ENCODE measurements around the gene GREB1L.

GREB1L gene

GRCh38 chr18:21453511-21453901 lies 211.5 kb downstream of the GREB1L start:
- TF ChIP-seq FOXP2 (optimal IDR thresholded peaks at IDR 0.05; ENCODE audit: borderline replicate concordance, extremely low read depth, extremely low read length, insufficient read depth): no peak
- no peak for TF ChIP-seq TAF1 (IDR thresholded peaks at IDR 0.05; ENCODE audit: borderline replicate concordance, insufficient read depth, low read length)
- no peak for TF ChIP-seq REST (IDR thresholded peaks at IDR 0.05; ENCODE audit: insufficient read depth in 1 of 2, low read depth in 2 of 2, low read length in 2 of 2)
- no peak for TF ChIP-seq SIN3A (IDR thresholded peaks at IDR 0.05; ENCODE audit: borderline replicate concordance, insufficient read depth, low read length)
- no peak for TF ChIP-seq POLR2AphosphoS5 (IDR thresholded peaks at IDR 0.05; ENCODE audit: low read depth, low read length)

GRCh38 chr18:21454725-21455124 lies 212.7 kb downstream of the GREB1L start:
- TF ChIP-seq FOXP2 (optimal IDR thresholded peaks at IDR 0.05; ENCODE audit: borderline replicate concordance, extremely low read depth, extremely low read length, insufficient read depth) (no peak), TAF1 (IDR thresholded peaks at IDR 0.05; ENCODE audit: borderline replicate concordance, insufficient read depth, low read length) (no peak), REST (IDR thresholded peaks at IDR 0.05; ENCODE audit: insufficient read depth in 1 of 2, low read depth in 2 of 2, low read length in 2 of 2) (no peak), SIN3A (IDR thresholded peaks at IDR 0.05; ENCODE audit: borderline replicate concordance, insufficient read depth, low read length) (no peak)

- TF ChIP-seq SIN3A (IDR thresholded peaks at IDR 0.05; ENCODE audit: borderline replicate concordance, insufficient read depth, low read length) (no peak), REST (IDR thresholded peaks at IDR 0.05; ENCODE audit: insufficient read depth in 1 of 2, low read depth in 2 of 2, low read length in 2 of 2) (no peak), POLR2AphosphoS5 (IDR thresholded peaks at IDR 0.05; ENCODE audit: low read depth, low read length) (no peak), FOXP2 (optimal IDR thresholded peaks at IDR 0.05; ENCODE audit: borderline replicate concordance, extremely low read depth, extremely low read length, insufficient read depth) (no peak), TAF1 (IDR thresholded peaks at IDR 0.05; ENCODE audit: borderline replicate concordance, insufficient read depth, low read length) (no peak)
Observed at GRCh38 chr18:21456428-21457178, 214.6 kb downstream of the GREB1L start.

- TF ChIP-seq REST (IDR thresholded peaks at IDR 0.05; ENCODE audit: insufficient read depth in 1 of 2, low read depth in 2 of 2, low read length in 2 of 2): no peak
- no peak for TF ChIP-seq SIN3A (IDR thresholded peaks at IDR 0.05; ENCODE audit: borderline replicate concordance, insufficient read depth, low read length)
- no peak for TF ChIP-seq FOXP2 (optimal IDR thresholded peaks at IDR 0.05; ENCODE audit: borderline replicate concordance, extremely low read depth, extremely low read length, insufficient read depth)
- TF ChIP-seq POLR2AphosphoS5 (IDR thresholded peaks at IDR 0.05; ENCODE audit: low read depth, low read length): no peak
Observed at GRCh38 chr18:21457179-21457535, 215.1 kb downstream of the GREB1L start.

All from PFSK-1 (cell line).